ENCODE results near the gene MAVS. TPM values are rescaled to one million over a fixed set of nuclear protein-coding genes. Genes with fewer than 3 reads are reported as not detected.

Gene MAVS
- total RNA-seq, 2 donors from 2014 or later = 35.2 to 42.1 TPM

GRCh38 chr20:3919352-3919751 lies 72.7 kb downstream of the MAVS start:
- no peak overlapping the region for H3K4me3 ChIP-seq
- H3K27ac ChIP-seq = peak overlapping the region in 1 of 2 donors; percentile 20
- TF ChIP-seq CTCF (IDR thresholded peaks at IDR 0.05) = no peak
- H3K9me3 ChIP-seq = no peaks in the 10 kb centered on the region
- peaks cover 36% of the 10 kb centered on the region for H3K36me3 ChIP-seq
- H3K27me3 ChIP-seq (replicated peaks; ENCODE audit: insufficient read depth) = no peaks in the 10 kb centered on the region
- peaks cover 20 to 50% of the 10 kb centered on the region in 2 donors for H3K4me1 ChIP-seq (ENCODE audit: control insufficient read depth in 1 of 2, low read depth in 2 of 2)
- no peak for ATAC-seq (ENCODE audit: insufficient number of reproducible peaks, low FRiP score, low read depth)
- DNase-seq (ENCODE audit: low spot score) = no peak

- Histone ChIP-seq H3K27ac (no peak overlapping the region), H3K36me3 (peaks cover 36% of the 10 kb centered on the region), H3K4me1 (ENCODE audit: control insufficient read depth in 1 of 2, low read depth in 2 of 2) (peaks cover 20 to 45% of the 10 kb centered on the region in 2 donors), H3K27me3 (replicated peaks; ENCODE audit: insufficient read depth) (no peaks in the 10 kb centered on the region), H3K9me3 (no peaks in the 10 kb centered on the region), H3K4me3 (no peak overlapping the region)
- ATAC-seq (ENCODE audit: insufficient number of reproducible peaks, low FRiP score, low read depth) (no peak), DNase-seq (ENCODE audit: low spot score) (no peak)
- no peak for TF ChIP-seq CTCF (IDR thresholded peaks at IDR 0.05)
Observed at GRCh38 chr20:3922223-3922982, 75.8 kb downstream of the MAVS start.

GRCh38 chr20:3922983-3923339 lies 76.3 kb downstream of the MAVS start:
- no peak for DNase-seq (ENCODE audit: low spot score)
- ATAC-seq (ENCODE audit: insufficient number of reproducible peaks, low FRiP score, low read depth) = no peak
- Histone ChIP-seq H3K36me3 (peaks cover 34% of the 10 kb centered on the region), H3K9me3 (no peaks in the 10 kb centered on the region), H3K4me1 (ENCODE audit: control insufficient read depth in 1 of 2, low read depth in 2 of 2) (peaks cover 25 to 45% of the 10 kb centered on the region in 2 donors), H3K4me3 (no peak overlapping the region), H3K27ac (no peak overlapping the region), H3K27me3 (replicated peaks; ENCODE audit: insufficient read depth) (no peaks in the 10 kb centered on the region)
- no peak for TF ChIP-seq CTCF (IDR thresholded peaks at IDR 0.05)

- H3K36me3 ChIP-seq = peaks cover 27% of the 10 kb centered on the region
- ATAC-seq (ENCODE audit: insufficient number of reproducible peaks, low FRiP score, low read depth) (no peak), DNase-seq (ENCODE audit: low spot score) (no peak)
- H3K4me3 ChIP-seq = no peak overlapping the region
- no peak for TF ChIP-seq CTCF (IDR thresholded peaks at IDR 0.05)
- no peaks in the 10 kb centered on the region for H3K9me3 ChIP-seq
- no peaks in the 10 kb centered on the region for H3K27me3 ChIP-seq (replicated peaks; ENCODE audit: insufficient read depth)
- peaks cover 29 to 38% of the 10 kb centered on the region in 2 donors for H3K4me1 ChIP-seq (ENCODE audit: control insufficient read depth in 1 of 2, low read depth in 2 of 2)
- no peak overlapping the region for H3K27ac ChIP-seq
Observed at GRCh38 chr20:3923818-3924217, 77.2 kb downstream of the MAVS start.

- Histone ChIP-seq H3K27ac (no peak overlapping the region), H3K36me3 (peaks cover 26% of the 10 kb centered on the region), H3K4me3 (no peak overlapping the region), H3K4me1 (ENCODE audit: control insufficient read depth in 1 of 2, low read depth in 2 of 2) (peaks cover 22 to 38% of the 10 kb centered on the region in 2 donors), H3K9me3 (no peaks in the 10 kb centered on the region), H3K27me3 (replicated peaks; ENCODE audit: insufficient read depth) (no peaks in the 10 kb centered on the region)
- no peak for ATAC-seq (ENCODE audit: insufficient number of reproducible peaks, low FRiP score, low read depth)
- DNase-seq (ENCODE audit: low spot score) = no peak
- no peak for TF ChIP-seq CTCF (IDR thresholded peaks at IDR 0.05)
Observed at GRCh38 chr20:3924304-3925112, 77.9 kb downstream of the MAVS start.

Data from thoracic aorta (tissue), 2 donors.